HEK293 (cell line): ENCODE results near the gene MRPL20.

Experiments
- CTCF ChIA-PET: fragments of 350-600 bp; formaldehyde crosslinking; extraction: SDS; loops from one replicate; lab custom pipeline; 2021; ENCODE audit warnings: antibody characterized with exemption; lab: Yijun Ruan, JAX
- POLR2A ChIA-PET: fragments of 300-600 bp; formaldehyde crosslinking; extraction: SDS; loops from one replicate; lab custom pipeline; 2020; ENCODE audit warnings: antibody characterized with exemption, inconsistent platforms; lab: Yijun Ruan, JAX
- H3K27ac ChIP-seq: fragments of 200-500 bp; sonication (Bioruptor generic); 2 replicates; pipeline ENCODE4 v1.5.1; 2014; ENCODE audit warnings: low read depth, low read length, control low read depth, inconsistent platforms; ENCODE audit errors: extremely low read depth
- H3K36me3 ChIP-seq, 2 experiments: fragments of 200-500 bp in 1 of 2; sonication (Bioruptor generic) in 1 of 2; 1 replicate in 1 of 2; 2 replicates in 1 of 2; pipeline ENCODE4 v1.5.1; 2014 to 2017; ENCODE audit warnings: inconsistent platforms in 2 of 2, low read length in 2 of 2; ENCODE audit not compliant: control insufficient read depth in 2 of 2, insufficient read depth in 1 of 2
- H3K4me1 ChIP-seq: fragments of 200-500 bp; sonication (Bioruptor generic); 2 replicates; pipeline ENCODE4 v1.5.1; 2014; ENCODE audit warnings: mild to moderate bottlenecking, low read length, inconsistent platforms; ENCODE audit not compliant: control insufficient read depth, insufficient read depth
- H3K4me3 ChIP-seq: 2 replicates; pipeline ENCODE4 v1.5.1; 2011; ENCODE audit warnings: low read depth, mild to moderate bottlenecking, control low read depth, low read length, moderate library complexity
- H3K9me3 ChIP-seq: fragments of 200-500 bp; sonication (Bioruptor generic); 2 replicates; pipeline ENCODE4 v1.5.1; 2014; ENCODE audit warnings: low read depth, low read length, inconsistent platforms; ENCODE audit not compliant: control insufficient read depth, insufficient read depth
- ELK4 ChIP-seq: IDR thresholded peaks from 2 replicates; pipeline ENCODE4 v1.6.1; 2011; ENCODE audit warnings: mild to moderate bottlenecking, low read depth, low read length, borderline replicate concordance
- GLI2 ChIP-seq: fragments of 450-650 bp; formaldehyde crosslinking; IDR thresholded peaks from 2 replicates; pipeline ENCODE4; 2017; ENCODE audit warnings: missing biosample characterization, missing genetic modification characterization, low read depth, borderline replicate concordance
- GLIS1 ChIP-seq: fragments of 450-650 bp; formaldehyde crosslinking; IDR thresholded peaks from 2 replicates; pipeline ENCODE4 v1.5.1; 2016; ENCODE audit warnings: missing biosample characterization, missing genetic modification characterization
- PRDM4 ChIP-seq: fragments of 450-650 bp; formaldehyde crosslinking; IDR thresholded peaks from 2 replicates; pipeline ENCODE4 v1.5.1; 2017; ENCODE audit warnings: missing biosample characterization, missing genetic modification characterization
- ZBTB48 ChIP-seq: fragments of 450-650 bp; formaldehyde crosslinking; IDR thresholded peaks from 2 replicates; pipeline ENCODE4 v1.5.1; 2016; ENCODE audit warnings: missing biosample characterization, missing genetic modification characterization
- ZNF155 ChIP-seq: fragments of 450-650 bp; formaldehyde crosslinking; IDR thresholded peaks from 2 replicates; pipeline ENCODE4 v1.5.1; 2016; ENCODE audit warnings: missing biosample characterization, missing genetic modification characterization
- ZNF624 ChIP-seq: fragments of 450-650 bp; formaldehyde crosslinking; IDR thresholded peaks from 2 replicates; pipeline ENCODE4 v1.5.1; 2017; ENCODE audit warnings: missing biosample characterization, missing genetic modification characterization
- ZNF626 ChIP-seq: fragments of 450-650 bp; sonication (Bioruptor Pico); formaldehyde crosslinking; IDR thresholded peaks from 2 replicates; pipeline ENCODE4 v1.5.1; 2018; ENCODE audit warnings: missing biosample characterization, missing genetic modification characterization, inconsistent platforms
- ZSCAN5A ChIP-seq: fragments of 450-650 bp; formaldehyde crosslinking; IDR thresholded peaks from 2 replicates; pipeline ENCODE4 v1.5.1; 2016; ENCODE audit warnings: missing biosample characterization, missing genetic modification characterization
- TF ChIP-seq, protein P1 (sequence below): fragments of 450-650 bp; formaldehyde crosslinking; IDR thresholded peaks from 2 replicates; pipeline ENCODE4 v1.5.1; 2016; ENCODE audit warnings: missing biosample characterization, missing genetic modification characterization, borderline replicate concordance
- TF ChIP-seq, protein P2 (sequence below): fragments of 450-650 bp; formaldehyde crosslinking; IDR thresholded peaks from 2 replicates; pipeline ENCODE4 v1.5.1; 2016; ENCODE audit warnings: missing biosample characterization, missing genetic modification characterization
- TF ChIP-seq, protein P3 (sequence below): fragments of 450-650 bp; formaldehyde crosslinking; IDR thresholded peaks from 2 replicates; pipeline ENCODE4 v1.5.1; 2016; ENCODE audit warnings: missing biosample characterization, missing genetic modification characterization, borderline replicate concordance
- TF ChIP-seq, protein P4 (sequence below): fragments of 450-650 bp; formaldehyde crosslinking; IDR thresholded peaks from 2 replicates; pipeline ENCODE4 v1.5.0; 2017; ENCODE audit warnings: missing biosample characterization, missing genetic modification characterization, borderline replicate concordance

Gene MRPL20

DNA sequence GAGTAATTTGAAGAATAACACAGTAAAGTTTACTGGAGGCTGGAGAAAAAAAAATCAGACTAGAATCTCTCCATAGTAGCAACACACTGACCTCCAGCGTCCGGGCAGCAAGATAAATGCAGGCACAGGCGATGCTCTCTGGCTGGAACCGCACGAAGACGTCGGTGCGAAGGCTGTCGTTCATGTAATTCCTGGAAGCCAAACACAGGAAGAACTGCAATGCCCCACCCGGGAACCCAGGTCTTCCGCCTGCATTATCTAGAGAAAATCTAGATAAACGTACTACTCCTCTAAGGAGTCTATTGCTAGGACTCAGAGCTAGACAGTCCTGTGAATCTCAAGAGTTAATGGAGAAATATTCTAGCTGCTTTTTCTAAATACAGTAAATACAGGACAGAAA is 16.4 kb downstream of the MRPL20 start:
- ChIA-PET POLR2A (interaction anchor here (1.2 kb wide), 1 partner anchor 9 kb away, joined by 3 read pairs; no protein-coding TSS in a partner anchor), CTCF (interaction anchor here (0.6 to 2.2 kb wide), 2 partner anchors 13 to 18 kb away, joined by 4 to 9 read pairs; no protein-coding TSS in a partner anchor)
- H3K4me1 ChIP-seq = no peaks in the 10 kb centered on the region
- H3K9me3 ChIP-seq = no peaks in the 10 kb centered on the region
- no peak overlapping the region for H3K27ac ChIP-seq
- TF ChIP-seq, protein P1, sequence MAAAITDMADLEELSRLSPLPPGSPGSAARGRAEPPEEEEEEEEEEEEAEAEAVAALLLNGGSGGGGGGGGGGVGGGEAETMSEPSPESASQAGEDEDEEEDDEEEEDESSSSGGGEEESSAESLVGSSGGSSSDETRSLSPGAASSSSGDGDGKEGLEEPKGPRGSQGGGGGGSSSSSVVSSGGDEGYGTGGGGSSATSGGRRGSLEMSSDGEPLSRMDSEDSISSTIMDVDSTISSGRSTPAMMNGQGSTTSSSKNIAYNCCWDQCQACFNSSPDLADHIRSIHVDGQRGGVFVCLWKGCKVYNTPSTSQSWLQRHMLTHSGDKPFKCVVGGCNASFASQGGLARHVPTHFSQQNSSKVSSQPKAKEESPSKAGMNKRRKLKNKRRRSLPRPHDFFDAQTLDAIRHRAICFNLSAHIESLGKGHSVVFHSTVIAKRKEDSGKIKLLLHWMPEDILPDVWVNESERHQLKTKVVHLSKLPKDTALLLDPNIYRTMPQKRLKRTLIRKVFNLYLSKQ (tag by site-specific recombination) = no peak
- TF ChIP-seq, protein P2, sequence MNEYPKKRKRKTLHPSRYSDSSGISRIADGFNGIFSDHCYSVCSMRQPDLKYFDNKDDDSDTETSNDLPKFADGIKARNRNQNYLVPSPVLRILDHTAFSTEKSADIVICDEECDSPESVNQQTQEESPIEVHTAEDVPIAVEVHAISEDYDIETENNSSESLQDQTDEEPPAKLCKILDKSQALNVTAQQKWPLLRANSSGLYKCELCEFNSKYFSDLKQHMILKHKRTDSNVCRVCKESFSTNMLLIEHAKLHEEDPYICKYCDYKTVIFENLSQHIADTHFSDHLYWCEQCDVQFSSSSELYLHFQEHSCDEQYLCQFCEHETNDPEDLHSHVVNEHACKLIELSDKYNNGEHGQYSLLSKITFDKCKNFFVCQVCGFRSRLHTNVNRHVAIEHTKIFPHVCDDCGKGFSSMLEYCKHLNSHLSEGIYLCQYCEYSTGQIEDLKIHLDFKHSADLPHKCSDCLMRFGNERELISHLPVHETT (tag by site-specific recombination) = no peak
- TF ChIP-seq, protein P3, sequence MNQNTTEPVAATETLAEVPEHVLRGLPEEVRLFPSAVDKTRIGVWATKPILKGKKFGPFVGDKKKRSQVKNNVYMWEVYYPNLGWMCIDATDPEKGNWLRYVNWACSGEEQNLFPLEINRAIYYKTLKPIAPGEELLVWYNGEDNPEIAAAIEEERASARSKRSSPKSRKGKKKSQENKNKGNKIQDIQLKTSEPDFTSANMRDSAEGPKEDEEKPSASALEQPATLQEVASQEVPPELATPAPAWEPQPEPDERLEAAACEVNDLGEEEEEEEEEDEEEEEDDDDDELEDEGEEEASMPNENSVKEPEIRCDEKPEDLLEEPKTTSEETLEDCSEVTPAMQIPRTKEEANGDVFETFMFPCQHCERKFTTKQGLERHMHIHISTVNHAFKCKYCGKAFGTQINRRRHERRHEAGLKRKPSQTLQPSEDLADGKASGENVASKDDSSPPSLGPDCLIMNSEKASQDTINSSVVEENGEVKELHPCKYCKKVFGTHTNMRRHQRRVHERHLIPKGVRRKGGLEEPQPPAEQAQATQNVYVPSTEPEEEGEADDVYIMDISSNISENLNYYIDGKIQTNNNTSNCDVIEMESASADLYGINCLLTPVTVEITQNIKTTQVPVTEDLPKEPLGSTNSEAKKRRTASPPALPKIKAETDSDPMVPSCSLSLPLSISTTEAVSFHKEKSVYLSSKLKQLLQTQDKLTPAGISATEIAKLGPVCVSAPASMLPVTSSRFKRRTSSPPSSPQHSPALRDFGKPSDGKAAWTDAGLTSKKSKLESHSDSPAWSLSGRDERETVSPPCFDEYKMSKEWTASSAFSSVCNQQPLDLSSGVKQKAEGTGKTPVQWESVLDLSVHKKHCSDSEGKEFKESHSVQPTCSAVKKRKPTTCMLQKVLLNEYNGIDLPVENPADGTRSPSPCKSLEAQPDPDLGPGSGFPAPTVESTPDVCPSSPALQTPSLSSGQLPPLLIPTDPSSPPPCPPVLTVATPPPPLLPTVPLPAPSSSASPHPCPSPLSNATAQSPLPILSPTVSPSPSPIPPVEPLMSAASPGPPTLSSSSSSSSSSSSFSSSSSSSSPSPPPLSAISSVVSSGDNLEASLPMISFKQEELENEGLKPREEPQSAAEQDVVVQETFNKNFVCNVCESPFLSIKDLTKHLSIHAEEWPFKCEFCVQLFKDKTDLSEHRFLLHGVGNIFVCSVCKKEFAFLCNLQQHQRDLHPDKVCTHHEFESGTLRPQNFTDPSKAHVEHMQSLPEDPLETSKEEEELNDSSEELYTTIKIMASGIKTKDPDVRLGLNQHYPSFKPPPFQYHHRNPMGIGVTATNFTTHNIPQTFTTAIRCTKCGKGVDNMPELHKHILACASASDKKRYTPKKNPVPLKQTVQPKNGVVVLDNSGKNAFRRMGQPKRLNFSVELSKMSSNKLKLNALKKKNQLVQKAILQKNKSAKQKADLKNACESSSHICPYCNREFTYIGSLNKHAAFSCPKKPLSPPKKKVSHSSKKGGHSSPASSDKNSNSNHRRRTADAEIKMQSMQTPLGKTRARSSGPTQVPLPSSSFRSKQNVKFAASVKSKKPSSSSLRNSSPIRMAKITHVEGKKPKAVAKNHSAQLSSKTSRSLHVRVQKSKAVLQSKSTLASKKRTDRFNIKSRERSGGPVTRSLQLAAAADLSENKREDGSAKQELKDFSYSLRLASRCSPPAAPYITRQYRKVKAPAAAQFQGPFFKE (tag by site-specific recombination) = no peak
- TF ChIP-seq, protein P4, sequence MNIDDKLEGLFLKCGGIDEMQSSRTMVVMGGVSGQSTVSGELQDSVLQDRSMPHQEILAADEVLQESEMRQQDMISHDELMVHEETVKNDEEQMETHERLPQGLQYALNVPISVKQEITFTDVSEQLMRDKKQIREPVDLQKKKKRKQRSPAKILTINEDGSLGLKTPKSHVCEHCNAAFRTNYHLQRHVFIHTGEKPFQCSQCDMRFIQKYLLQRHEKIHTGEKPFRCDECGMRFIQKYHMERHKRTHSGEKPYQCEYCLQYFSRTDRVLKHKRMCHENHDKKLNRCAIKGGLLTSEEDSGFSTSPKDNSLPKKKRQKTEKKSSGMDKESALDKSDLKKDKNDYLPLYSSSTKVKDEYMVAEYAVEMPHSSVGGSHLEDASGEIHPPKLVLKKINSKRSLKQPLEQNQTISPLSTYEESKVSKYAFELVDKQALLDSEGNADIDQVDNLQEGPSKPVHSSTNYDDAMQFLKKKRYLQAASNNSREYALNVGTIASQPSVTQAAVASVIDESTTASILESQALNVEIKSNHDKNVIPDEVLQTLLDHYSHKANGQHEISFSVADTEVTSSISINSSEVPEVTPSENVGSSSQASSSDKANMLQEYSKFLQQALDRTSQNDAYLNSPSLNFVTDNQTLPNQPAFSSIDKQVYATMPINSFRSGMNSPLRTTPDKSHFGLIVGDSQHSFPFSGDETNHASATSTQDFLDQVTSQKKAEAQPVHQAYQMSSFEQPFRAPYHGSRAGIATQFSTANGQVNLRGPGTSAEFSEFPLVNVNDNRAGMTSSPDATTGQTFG (tag by site-specific recombination) = no peak
- no peak for TF ChIP-seq ZNF155 (tag by site-specific recombination)
- TF ChIP-seq ZBTB48 (tag by site-specific recombination) = no peak
- no peak for TF ChIP-seq ZNF626 (tag by site-specific recombination)
- no peak for TF ChIP-seq ZSCAN5A (tag by site-specific recombination)
- TF ChIP-seq PRDM4 (tag by site-specific recombination) = no peak
- TF ChIP-seq GLI2 (tag by site-specific recombination) = no peak
- no peak for TF ChIP-seq GLIS1 (tag by site-specific recombination)
- no peak for TF ChIP-seq ZNF624 (tag by site-specific recombination)
- TF ChIP-seq ELK4 = no peak
- TF ChIP-seq, all 188 proteins: peak for 0
- H3K4me3 ChIP-seq = no peak overlapping the region
- H3K36me3 ChIP-seq = peaks cover 70 to 100% of the 10 kb centered on the region in 2 experiments
